Mesenchymal stem cell (in vitro differentiated cells and primary cell): ENCODE measurements around the gene GRM2.

ENCODE experiments used
- DNase-seq: peaks from one replicate; pipeline ENCODE4 v3.0.0-alpha.2; 2013
- H2AFZ ChIP-seq: one replicate; pipeline ENCODE4 v1.6.1; 2013; ENCODE audit warnings: low read depth, mild to moderate bottlenecking, control low read depth, inconsistent platforms, low read length, moderate library complexity
- H2AK5ac ChIP-seq: 2 replicates; pipeline ENCODE4 v1.6.1; 2013; ENCODE audit warnings: low read length, moderate library complexity, mild to moderate bottlenecking, inconsistent platforms; ENCODE audit not compliant: severe bottlenecking
- H2BK120ac ChIP-seq: one replicate; pipeline ENCODE4 v1.6.1; 2013; ENCODE audit warnings: low read depth, mild to moderate bottlenecking, inconsistent platforms, low read length, moderate library complexity
- H2BK12ac ChIP-seq, 2 experiments: one replicate each; pipeline ENCODE4 v1.6.1; 2013; ENCODE audit warnings: inconsistent platforms in 2 of 2, low read length in 2 of 2, mild to moderate bottlenecking in 2 of 2, moderate library complexity in 2 of 2, control low read depth in 1 of 2
- H2BK15ac ChIP-seq: one replicate; pipeline ENCODE4 v1.6.1; 2013; ENCODE audit warnings: mild to moderate bottlenecking, low read depth, inconsistent platforms; ENCODE audit not compliant: poor library complexity, severe bottlenecking
- H2BK5ac ChIP-seq: 2 replicates; pipeline ENCODE4 v1.6.1; 2013; ENCODE audit warnings: low read depth, mild to moderate bottlenecking, low read length, control low read depth, inconsistent platforms; ENCODE audit not compliant: poor library complexity, severe bottlenecking
- H3K14ac ChIP-seq, 2 experiments: one replicate each; pipeline ENCODE4 v1.6.1; 2013; ENCODE audit warnings: inconsistent platforms in 2 of 2, low read length in 2 of 2, control low read depth in 1 of 2, mild to moderate bottlenecking in 1 of 2, moderate library complexity in 1 of 2
- H3K18ac ChIP-seq, 2 experiments: one replicate each; pipeline ENCODE4 v1.6.1; 2013; ENCODE audit warnings: inconsistent platforms in 2 of 2, low read length in 2 of 2, control low read depth in 1 of 2, low read depth in 1 of 2, mild to moderate bottlenecking in 1 of 2
- H3K23ac ChIP-seq, 2 experiments: one replicate each; pipeline ENCODE4 v1.6.1; 2013; ENCODE audit warnings: inconsistent platforms in 2 of 2, low read length in 2 of 2, mild to moderate bottlenecking in 2 of 2, moderate library complexity in 2 of 2, control low read depth in 1 of 2
- H3K27ac ChIP-seq: 2 replicates; pipeline ENCODE4 v1.5.1; 2013; ENCODE audit warnings: mild to moderate bottlenecking, moderate library complexity, low read length, control low read depth, inconsistent platforms; ENCODE audit not compliant: poor library complexity, severe bottlenecking
- H3K27me3 ChIP-seq, 2 experiments: 2 replicates each; pipeline versions ENCODE4 v1.6.1 to v1.7.0; 2013; ENCODE audit warnings: low read length in 2 of 2, mild to moderate bottlenecking in 2 of 2, moderate library complexity in 2 of 2, control low read depth in 1 of 2, inconsistent platforms in 1 of 2; ENCODE audit not compliant: control insufficient read depth in 1 of 2, insufficient read depth in 1 of 2
- H3K36me3 ChIP-seq, 2 experiments: 2 replicates each; pipeline versions ENCODE4 v1.6.1 to v1.7.0; 2013; ENCODE audit warnings: low read length in 2 of 2, control low read depth in 1 of 2, inconsistent platforms in 1 of 2, low read depth in 1 of 2, mild to moderate bottlenecking in 1 of 2; ENCODE audit not compliant: insufficient read depth in 2 of 2, control insufficient read depth in 1 of 2
- H3K4ac ChIP-seq, 2 experiments: one replicate each; pipeline ENCODE4 v1.6.1; 2013; ENCODE audit warnings: inconsistent platforms in 2 of 2, low read length in 2 of 2, mild to moderate bottlenecking in 2 of 2, moderate library complexity in 2 of 2, control low read depth in 1 of 2, low read depth in 1 of 2
- H3K4me1 ChIP-seq: 2 replicates; pipeline ENCODE4 v1.6.1; 2013; ENCODE audit warnings: low read depth, low read length, control low read depth; ENCODE audit not compliant: control insufficient read depth, insufficient read depth
- H3K4me2 ChIP-seq: 2 replicates; pipeline ENCODE4 v1.6.1; 2013; ENCODE audit warnings: low read length, mild to moderate bottlenecking, inconsistent platforms; ENCODE audit not compliant: poor library complexity, severe bottlenecking
- H3K4me3 ChIP-seq, 2 experiments: 2 replicates each; pipeline versions ENCODE4 v1.5.1 to v1.7.0; 2013; ENCODE audit warnings: low read length in 2 of 2, mild to moderate bottlenecking in 2 of 2, control low read depth in 1 of 2, low read depth in 1 of 2; ENCODE audit not compliant: insufficient read depth in 1 of 2
- H3K79me1 ChIP-seq: replicated peaks from 2 replicates; pipeline ENCODE4 v1.6.1; 2013; ENCODE audit warnings: mild to moderate bottlenecking, control low read depth, low read length, inconsistent platforms; ENCODE audit not compliant: poor library complexity, severe bottlenecking
- H3K9ac ChIP-seq: 2 replicates; pipeline ENCODE4 v1.7.0; 2013; ENCODE audit warnings: mild to moderate bottlenecking, low read length, moderate library complexity
- H3K9me3 ChIP-seq: 2 replicates; pipeline ENCODE4 v1.7.0; 2013; ENCODE audit warnings: mild to moderate bottlenecking, low read length; ENCODE audit not compliant: control insufficient read depth
- H4K8ac ChIP-seq: one replicate; pipeline ENCODE4 v1.6.1; 2013; ENCODE audit warnings: inconsistent platforms, mild to moderate bottlenecking, low read length, moderate library complexity
- H4K91ac ChIP-seq: one replicate; pipeline ENCODE4 v1.6.1; 2013; ENCODE audit warnings: mild to moderate bottlenecking, low read length, inconsistent platforms
- WGBS: methylation state at CpG from one replicate; pipeline ENCODE4 v1.1.7; 2013; ENCODE audit warnings: mixed read lengths; 5-methylcytosine and 5-hydroxymethylcytosine counted together

GRM2 gene

DNA sequence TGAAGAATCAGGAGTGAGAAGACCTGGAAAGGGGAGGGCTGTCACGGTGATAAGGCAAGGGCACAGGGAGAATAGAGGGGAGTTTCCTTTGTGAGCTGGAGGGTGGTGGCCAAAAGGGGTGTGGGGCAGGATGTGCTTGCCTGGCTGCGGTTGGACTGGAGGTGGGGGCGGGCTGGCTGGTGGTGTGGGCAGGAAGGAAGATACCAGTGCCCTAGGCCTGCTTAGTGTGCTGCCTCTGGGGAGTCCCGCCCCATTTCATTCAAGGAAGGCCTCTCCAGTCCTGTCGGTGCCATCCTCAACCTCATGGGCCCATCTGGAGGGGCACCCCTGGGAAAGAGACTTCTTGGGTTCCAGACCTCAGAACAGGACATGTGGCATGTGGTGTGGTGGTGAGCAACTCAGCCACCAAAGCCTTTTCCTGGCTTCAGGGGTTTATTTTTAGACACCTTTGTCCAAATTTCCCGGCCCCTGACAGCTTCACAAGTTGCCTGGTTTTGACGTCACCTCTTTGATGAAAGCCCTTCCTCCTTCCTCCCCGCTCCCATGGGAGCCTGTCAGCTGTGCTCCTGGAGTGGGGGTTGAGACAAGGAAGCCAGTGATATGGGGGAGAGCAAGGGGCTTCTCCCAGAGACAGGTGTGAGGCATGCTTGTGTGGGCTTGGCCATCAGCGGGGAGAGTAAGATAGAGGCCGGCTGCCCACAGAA, 20.2 kb upstream of the GRM2 start:
- peaks cover 4% of the 10 kb centered on the region for H3K4me1 ChIP-seq
- H3K18ac ChIP-seq: no peak overlapping the region
- no peak overlapping the region for H2BK120ac ChIP-seq
- H2AFZ ChIP-seq: no peak overlapping the region
- H3K36me3 ChIP-seq: peaks cover 73 to 80% of the 10 kb centered on the region in 2 experiments
- no peaks in the 10 kb centered on the region for H3K9me3 ChIP-seq
- no peak overlapping the region for H3K4ac ChIP-seq
- H2BK12ac ChIP-seq: no peak overlapping the region
- H3K27me3 ChIP-seq: no peaks in the 10 kb centered on the region
- no peak overlapping the region for H3K23ac ChIP-seq
- no peak overlapping the region for H3K27ac ChIP-seq
- DNase-seq: peak; percentile 7
- no peak overlapping the region for H4K91ac ChIP-seq
- H4K8ac ChIP-seq: no peak overlapping the region
- 85% methylated on average over 10 of the region's 10 CpGs for WGBS
- no peak overlapping the region for H3K4me3 ChIP-seq
- no peak overlapping the region for H3K4me2 ChIP-seq
- no peak overlapping the region for H3K9ac ChIP-seq
- H2BK5ac ChIP-seq: no peak overlapping the region
- H2BK15ac ChIP-seq: no peak overlapping the region
- H3K79me1 ChIP-seq: peaks cover 47% of the 10 kb centered on the region
- H2AK5ac ChIP-seq: no peak overlapping the region
- H3K14ac ChIP-seq: no peak overlapping the region

- WGBS: 86% methylated on average over 14 of the region's 14 CpGs
Measured at GRCh38 chr3:51687431-51688205, 19.2 kb upstream of the GRM2 start.

GRCh38 chr3:51688206-51688600, 18.7 kb upstream of the GRM2 start:
- H2BK5ac ChIP-seq: no peak overlapping the region
- H2BK12ac ChIP-seq: no peak overlapping the region
- H2BK15ac ChIP-seq: no peak overlapping the region
- no peak overlapping the region for H2AK5ac ChIP-seq
- no peak overlapping the region for H3K14ac ChIP-seq
- H3K9me3 ChIP-seq: no peaks in the 10 kb centered on the region
- no peak overlapping the region for H3K9ac ChIP-seq
- no peak overlapping the region for H3K27ac ChIP-seq
- 89% methylated on average over 3 of the region's 3 CpGs for WGBS
- H3K4me2 ChIP-seq: no peak overlapping the region
- H3K4me3 ChIP-seq: no peak overlapping the region
- H3K23ac ChIP-seq: no peak overlapping the region
- H3K79me1 ChIP-seq: peaks cover 34% of the 10 kb centered on the region
- peaks cover 4% of the 10 kb centered on the region for H3K4me1 ChIP-seq
- H4K91ac ChIP-seq: no peak overlapping the region
- no peak overlapping the region for H3K4ac ChIP-seq
- no peak overlapping the region for H4K8ac ChIP-seq
- no peak overlapping the region for H2AFZ ChIP-seq
- no peak overlapping the region for H3K18ac ChIP-seq
- no peak for DNase-seq
- H2BK120ac ChIP-seq: no peak overlapping the region
- H3K27me3 ChIP-seq: no peaks in the 10 kb centered on the region
- peaks cover 77 to 84% of the 10 kb centered on the region in 2 experiments for H3K36me3 ChIP-seq

More at GRCh38 chr3:51687431-51688205, 19.2 kb upstream of the GRM2 start:
- Histone ChIP-seq H3K27ac (no peak overlapping the region), H2BK12ac (no peak overlapping the region), H2BK120ac (no peak overlapping the region), H3K4me2 (no peak overlapping the region), H3K9ac (peak overlapping the region; percentile 6), H4K91ac (no peak overlapping the region), H2AK5ac (no peak overlapping the region), H2BK15ac (no peak overlapping the region), H3K4me1 (peaks cover 4% of the 10 kb centered on the region), H3K4me3 (no peak overlapping the region), H3K9me3 (no peaks in the 10 kb centered on the region), H2AFZ (no peak overlapping the region), H2BK5ac (no peak overlapping the region), H3K14ac (no peak overlapping the region), H3K4ac (no peak overlapping the region), H4K8ac (no peak overlapping the region), H3K79me1 (peaks cover 40% of the 10 kb centered on the region), H3K27me3 (no peaks in the 10 kb centered on the region), H3K23ac (no peak overlapping the region), H3K36me3 (peaks cover 77 to 80% of the 10 kb centered on the region in 2 experiments), H3K18ac (no peak overlapping the region)
- DNase-seq: peak; percentile 53

GRCh38 chr3:51691021-51691420, 15.8 kb upstream of the GRM2 start:
- H3K27me3 ChIP-seq: no peaks in the 10 kb centered on the region
- DNase-seq: no peak
- no peak overlapping the region for H3K4me3 ChIP-seq
- H3K4me2 ChIP-seq: no peak overlapping the region
- 88% methylated on average over 5 of the region's 5 CpGs for WGBS
- no peak overlapping the region for H3K23ac ChIP-seq
- no peak overlapping the region for H2AFZ ChIP-seq
- H3K36me3 ChIP-seq: peaks cover 67 to 81% of the 10 kb centered on the region in 2 experiments
- no peaks in the 10 kb centered on the region for H3K9me3 ChIP-seq
- H3K14ac ChIP-seq: no peak overlapping the region
- peaks cover 4% of the 10 kb centered on the region for H3K4me1 ChIP-seq
- no peak overlapping the region for H3K9ac ChIP-seq
- no peak overlapping the region for H2AK5ac ChIP-seq
- H2BK12ac ChIP-seq: no peak overlapping the region
- H2BK120ac ChIP-seq: no peak overlapping the region
- H4K8ac ChIP-seq: no peak overlapping the region
- H3K4ac ChIP-seq: no peak overlapping the region
- no peak overlapping the region for H3K27ac ChIP-seq
- H2BK15ac ChIP-seq: no peak overlapping the region
- H3K18ac ChIP-seq: no peak overlapping the region
- H2BK5ac ChIP-seq: no peak overlapping the region
- H3K79me1 ChIP-seq: peaks cover 20% of the 10 kb centered on the region
- no peak overlapping the region for H4K91ac ChIP-seq
